Stimulated activated CD4-positive, alpha-beta T cell treated with anti-CD3 and anti-CD28 coated beads, TNF-alpha, amount 100 ng/mL, for 1 hour (primary cell): ENCODE data around the gene MLXIP.

ENCODE experiments used
- DNase-seq, 3 donors: peaks; one replicate each; pipeline ENCODE4 v3.0.0-alpha.2; 2020; ENCODE audit warnings: low read depth in 3 of 3, low spot score in 1 of 3

Gene MLXIP

DNA sequence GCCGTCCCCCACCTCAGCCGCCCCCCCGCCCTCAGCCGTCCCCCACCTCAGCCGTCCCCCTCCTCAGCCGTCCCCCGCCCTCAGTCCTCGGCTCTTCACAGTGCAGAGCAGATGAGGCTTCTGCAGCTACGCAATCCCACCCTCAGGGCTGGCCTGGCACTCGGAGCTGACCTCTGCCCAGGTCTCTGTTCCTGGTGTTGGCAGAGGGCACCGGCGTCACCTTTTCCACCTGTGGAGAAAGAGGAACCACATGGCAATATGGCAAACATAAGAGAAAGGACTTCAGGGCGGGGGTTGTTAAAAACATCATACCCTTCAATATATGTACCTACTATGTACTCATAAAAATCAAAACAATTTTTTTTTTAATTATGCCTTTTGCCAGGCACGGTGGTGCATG lies 45.8 kb downstream of the MLXIP start:
- no peak for DNase-seq

DNA sequence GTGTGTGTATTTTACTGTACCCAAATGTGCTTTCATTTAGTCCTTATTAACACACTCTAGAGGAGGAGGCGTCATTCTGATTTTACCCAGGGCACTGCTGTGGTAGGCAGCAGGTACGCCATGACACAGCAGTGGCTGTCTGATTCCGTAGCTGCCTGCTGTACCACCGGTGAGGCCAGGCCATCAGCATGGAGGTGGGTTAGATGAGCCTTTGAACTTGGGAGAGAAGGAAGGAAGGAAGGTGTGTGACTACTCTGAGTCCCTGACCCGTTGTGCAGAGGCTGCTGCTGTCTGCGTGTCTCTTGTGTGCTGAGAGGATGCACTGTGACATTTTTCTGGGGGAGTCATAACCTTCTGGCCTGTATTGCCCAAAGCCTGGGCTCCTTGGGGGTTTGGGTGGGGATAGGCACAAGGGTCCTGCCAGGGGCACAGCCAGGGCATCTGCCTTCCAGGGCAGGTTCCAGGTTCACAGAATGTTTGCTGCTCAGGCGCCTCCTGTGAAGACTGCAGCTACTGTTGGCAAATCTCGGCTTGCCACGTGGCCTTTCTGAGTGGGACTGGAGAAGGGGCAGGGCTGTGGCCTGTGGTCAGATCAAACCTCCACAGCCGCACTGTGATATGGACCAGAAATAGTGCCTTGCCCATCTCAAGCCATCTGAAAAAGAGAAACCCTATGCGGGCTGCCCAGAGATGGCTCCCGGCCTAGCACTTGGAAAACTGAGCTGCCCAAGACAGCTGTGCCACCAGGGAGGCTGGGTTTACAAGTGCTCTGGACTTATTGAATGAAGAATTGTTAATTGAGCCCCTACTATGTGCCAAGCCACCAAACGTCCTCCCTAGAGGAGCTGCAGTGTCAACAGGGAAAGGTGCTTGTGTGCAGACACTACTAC lies 47.1 kb downstream of the MLXIP start:
- DNase-seq, result no peak

DNA sequence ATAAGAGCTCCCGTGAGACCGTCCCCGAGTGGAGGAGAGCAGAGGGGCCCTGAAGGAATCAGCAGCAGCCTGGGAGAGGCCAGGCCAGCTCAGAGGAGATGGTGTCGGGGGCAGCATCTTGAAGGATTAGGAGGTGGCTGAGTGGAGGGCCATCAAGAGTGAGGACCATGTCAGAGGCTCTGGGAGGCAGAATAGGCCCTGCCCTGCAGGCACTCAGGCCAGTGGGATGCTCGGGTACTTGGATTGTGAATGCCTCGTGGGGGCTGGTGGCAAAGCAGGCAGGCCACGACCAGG lies 47.7 kb downstream of the MLXIP start:
- no peak for DNase-seq

DNA sequence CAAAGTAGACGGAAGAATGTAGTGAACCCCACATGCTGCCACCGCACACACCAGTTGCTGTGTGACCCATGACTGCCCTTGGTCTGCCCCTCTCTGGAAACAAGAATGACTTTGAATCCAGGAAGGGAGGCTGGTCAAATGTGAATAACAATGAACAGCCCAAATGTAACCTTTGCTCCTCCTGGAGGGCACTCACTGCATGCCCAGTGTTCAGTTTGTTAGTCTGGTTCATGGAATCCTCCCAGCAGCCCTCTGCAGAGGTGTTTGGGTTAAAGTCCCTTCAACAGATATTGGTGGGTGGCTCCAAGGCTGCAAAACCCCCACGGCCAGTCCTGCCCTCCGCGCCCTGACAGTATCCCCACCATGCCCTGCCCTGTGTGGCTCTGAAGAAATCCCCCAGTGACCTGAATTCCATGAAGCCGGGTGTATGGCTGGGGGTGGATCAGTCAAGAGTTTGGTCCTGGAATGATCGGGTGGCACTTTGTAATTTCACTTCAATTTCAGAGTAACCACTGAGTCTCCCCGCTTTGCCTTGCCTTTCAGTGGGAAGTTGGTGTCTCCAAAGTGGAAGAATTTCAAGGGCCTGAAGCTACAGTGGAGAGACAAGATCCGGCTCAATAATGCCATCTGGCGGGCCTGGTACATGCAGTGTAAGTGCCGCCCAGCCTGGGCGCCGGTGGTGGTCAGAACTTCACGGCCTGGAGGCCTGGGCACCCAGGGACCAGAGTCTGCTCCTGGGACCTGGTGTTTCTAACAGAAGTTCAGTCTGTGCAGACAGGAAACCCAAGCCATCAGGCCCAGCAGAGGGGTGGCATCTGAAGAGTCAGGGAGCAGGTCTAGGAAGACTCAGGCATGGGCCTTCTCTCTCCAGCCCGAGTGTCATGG lies 48.4 kb downstream of the MLXIP start:
- DNase-seq, result no peak

DNA sequence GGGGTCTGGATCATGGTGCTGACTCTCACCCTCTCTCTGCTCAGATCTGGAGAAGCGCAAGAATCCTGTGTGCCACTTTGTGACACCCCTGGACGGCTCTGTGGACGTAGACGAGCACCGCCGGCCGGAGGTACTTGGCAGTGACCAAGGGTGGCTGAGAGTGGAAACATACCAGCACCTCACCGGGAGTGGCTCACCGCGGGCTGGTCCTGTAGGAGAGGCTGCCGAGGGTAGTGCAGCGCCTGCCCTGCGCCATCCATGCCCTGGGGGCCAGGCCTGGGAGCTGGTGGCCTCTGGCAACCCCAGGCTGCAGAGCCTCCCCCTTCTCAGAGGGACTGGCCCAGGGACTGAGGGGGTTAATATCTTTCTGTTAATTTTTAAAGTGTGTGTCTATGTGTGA lies 49.3 kb downstream of the MLXIP start:
- no peak for DNase-seq

DNA sequence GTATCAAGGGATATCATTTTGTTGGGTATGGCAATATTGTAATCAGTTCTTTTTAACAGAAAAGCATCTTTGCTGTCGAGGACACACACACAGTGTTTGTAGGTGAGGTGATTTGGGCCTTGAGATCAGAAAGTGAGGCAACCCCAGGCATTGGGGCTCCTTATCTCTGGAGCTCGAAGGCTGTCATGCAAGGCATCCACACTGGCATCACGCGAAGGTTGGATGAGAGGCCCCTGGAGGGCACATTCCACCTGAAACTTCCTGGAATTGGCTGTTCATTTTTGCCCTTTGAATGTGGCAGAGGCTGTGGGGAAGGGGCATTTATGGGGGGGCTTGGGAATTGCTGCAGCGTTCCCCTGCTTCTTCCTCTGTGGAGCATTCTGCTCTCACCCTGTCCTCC lies 49.9 kb downstream of the MLXIP start:
- DNase-seq, result no peak

DNA sequence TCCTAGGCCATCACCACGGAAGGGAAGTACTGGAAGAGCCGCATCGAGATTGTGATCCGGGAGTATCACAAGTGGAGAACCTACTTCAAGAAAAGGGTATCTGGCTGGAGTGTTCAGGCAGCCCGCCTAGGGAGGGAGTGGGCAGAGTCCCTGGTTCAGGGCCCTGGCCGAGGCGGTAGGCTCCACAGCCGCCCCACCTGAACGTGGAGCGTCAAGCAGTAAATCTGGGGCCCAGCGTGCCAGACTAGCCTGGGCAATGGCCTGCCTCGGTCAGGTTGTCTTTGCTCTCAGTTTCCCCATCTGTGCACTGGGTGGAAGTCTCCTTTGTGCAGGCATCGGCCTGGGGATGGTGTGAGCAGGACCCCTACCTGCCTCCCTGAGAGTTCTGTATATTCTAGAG lies 50.6 kb downstream of the MLXIP start:
- no peak for DNase-seq

DNA sequence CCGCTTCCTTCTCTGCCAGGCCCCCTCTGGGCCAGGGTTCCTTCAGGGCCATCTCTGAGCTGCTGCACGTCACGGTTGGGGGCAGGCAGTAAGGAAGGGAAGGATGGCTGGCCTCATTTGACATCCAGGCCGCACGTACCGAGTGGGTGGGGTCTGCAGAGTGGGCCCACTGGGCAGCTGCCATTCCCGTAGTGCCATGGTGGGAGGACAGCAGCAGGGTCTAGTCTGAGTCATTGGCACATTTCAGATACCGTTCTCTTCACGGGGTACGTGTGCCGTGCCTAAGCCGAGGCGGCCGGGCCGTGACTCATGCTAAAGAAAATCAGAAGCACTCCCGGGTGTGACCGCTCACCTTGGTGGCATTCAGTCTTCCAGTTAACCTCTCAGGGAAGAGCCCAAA lies 51.6 kb downstream of the MLXIP start:
- no peak for DNase-seq

DNA sequence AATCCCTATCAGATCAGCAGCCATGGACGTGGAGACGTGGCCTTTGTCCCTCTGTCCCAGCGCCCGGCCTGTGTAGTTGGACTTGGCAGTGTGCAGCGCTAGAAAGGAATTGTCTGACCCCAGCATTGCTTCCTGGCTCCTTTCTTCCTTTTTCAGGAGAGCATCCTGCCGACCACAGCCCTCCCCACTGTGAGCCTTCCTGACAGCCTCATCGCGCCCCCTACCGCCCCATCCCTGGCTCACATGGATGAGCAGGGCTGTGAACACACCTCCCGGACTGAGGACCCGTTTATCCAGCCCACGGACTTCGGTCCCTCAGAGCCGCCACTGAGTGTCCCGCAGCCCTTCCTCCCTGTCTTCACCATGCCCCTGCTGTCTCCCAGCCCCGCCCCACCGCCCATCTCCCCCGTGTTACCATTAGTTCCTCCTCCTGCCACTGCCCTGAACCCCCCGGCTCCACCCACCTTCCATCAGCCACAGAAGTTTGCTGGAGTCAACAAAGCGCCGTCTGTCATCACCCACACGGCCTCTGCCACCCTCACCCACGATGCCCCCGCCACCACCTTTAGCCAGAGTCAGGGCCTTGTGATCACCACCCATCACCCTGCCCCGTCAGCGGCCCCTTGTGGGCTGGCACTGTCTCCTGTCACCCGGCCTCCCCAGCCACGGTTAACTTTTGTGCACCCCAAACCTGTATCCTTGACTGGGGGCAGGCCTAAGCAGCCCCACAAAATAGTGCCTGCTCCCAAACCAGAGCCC lies 54.8 kb downstream of the MLXIP start:
- DNase-seq, result no peak

DNA sequence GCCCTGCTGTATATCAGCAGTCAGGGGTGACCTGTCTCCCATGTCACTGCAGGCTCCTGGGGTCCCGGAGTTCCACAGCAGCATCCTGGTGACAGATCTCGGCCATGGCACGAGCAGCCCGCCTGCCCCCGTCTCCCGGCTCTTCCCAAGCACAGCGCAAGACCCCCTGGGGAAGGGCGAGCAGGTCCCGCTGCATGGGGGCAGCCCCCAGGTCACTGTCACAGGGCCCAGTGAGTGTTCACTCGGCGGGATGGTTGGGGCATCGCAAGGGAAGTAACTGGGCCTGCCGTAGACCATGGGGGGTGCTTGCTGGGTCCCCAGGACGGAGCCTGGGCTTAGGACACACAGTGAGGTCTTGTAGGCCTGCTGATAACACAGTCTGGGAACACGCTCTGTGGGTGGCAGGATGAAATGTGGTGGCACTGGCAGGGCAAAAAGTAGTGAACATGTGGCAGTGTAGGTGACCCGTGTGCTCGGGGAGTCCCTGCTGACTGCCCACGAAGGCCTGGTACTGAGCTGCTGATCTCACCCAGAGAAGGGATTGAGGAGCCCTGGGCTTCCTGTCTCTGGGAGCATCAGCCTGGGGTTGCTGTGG lies 57.0 kb downstream of the MLXIP start:
- DNase-seq, result no peak

DNA sequence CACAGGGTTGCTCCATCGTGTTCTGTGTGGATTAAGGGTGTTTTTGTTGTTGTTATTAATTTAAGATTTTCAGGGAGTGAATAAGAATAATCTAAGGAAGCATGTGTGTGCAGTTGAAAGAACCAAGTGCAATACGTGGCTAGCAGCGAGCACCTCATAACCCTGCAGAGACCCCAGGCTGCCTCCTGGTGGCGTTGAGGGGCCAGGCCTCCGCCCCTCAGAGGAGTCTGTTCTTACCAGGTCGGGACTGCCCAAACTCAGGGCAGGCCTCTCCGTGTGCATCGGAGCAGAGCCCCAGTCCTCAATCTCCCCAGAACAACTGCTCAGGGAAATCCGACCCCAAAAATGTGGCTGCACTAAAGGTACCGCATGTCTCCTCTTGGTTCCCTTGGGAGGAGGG lies 58.7 kb downstream of the MLXIP start:
- DNase-seq, result no peak

DNA sequence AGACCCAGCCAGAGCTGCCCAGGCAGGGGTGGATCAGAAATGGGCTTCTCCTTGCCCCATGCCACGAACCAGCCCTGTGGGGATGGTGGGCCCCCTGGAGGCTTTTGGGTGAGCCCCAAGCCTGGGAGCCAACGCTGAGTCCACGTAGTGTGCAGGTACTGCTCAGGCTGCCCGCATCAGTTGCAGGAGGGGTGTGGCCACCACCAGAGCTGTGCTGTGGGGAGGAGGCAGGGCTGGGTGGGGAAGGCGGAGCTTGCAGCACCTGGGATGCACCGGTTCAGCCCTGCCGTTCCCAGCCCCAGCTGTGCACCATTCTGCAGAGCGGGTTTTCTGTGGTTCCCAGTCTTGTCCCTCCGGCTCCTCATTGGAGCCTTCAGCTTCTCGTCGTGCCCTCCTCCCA lies 59.1 kb downstream of the MLXIP start:
- DNase-seq, result no peak

DNA sequence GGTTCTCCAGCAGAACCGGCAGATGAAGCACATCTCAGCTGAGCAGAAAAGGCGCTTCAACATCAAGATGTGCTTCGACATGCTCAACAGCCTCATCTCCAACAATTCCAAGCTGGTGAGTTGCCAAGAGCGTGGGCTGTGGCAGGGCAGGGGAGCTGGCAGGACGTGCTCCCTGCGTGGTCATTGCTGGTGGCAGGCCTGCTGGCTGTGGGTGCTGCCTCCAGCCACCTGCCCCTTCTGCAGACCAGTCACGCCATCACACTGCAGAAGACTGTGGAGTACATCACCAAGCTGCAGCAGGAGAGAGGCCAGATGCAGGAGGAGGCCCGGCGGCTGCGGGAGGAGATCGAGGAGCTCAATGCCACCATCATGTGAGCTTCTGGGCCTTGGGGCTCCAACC lies 59.6 kb downstream of the MLXIP start:
- no peak for DNase-seq

DNA sequence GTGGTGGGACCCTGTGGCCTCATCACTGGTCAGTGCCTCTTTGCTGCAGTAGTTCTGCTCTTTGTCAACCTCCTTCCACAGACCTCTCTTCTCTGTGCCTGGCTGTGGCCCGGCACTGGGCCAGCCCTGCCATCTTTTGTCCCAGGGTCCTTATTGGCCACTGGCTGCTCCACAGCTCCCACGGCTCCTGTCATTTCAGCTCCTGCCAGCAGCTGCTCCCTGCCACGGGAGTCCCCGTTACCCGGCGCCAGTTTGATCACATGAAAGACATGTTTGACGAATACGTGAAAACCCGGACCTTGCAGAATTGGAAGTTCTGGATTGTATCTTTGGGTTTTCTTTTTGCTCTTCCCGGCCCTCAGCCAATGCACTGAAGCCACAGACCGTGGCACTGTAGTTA lies 60.1 kb downstream of the MLXIP start:
- DNase-seq, result no peak

DNA sequence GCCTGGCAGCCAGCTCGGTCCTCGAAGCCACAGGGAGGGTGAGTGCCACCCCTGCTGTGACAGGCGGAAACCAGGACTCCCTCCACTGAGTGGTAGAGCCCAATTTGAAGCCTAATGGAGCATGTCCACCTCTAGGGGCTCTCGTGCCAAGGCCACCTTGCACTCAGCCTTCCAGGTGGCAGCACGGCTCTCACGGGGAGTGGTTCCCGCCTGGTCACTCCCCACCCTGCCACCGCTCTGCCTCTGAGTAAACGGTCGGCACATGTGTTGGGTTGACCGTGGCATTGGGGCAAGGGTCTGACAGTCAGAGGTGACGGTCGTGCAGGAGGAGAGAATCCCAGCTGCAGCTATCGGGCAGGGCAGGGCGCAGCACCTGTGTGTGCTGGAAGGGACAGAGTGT lies 60.7 kb downstream of the MLXIP start:
- DNase-seq, result no peak

DNA sequence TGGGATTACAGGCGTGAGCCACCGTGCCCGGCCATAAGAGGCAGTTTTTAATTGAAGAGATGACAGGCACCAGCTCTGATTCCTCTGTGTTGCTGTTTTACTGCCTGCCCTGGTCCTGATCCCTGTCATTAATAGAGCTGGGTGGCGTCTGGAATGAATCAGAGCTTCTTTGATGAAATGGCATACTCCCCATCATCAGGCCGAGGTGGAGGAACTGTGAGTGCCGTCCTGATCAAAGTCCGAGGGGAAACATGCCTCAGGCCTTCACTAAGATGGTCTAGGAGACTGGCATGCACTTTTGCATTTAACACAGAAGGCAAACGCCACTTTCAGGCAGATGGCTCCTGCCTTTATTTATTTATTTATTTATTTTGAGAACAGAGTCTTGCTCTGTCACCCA lies 61.4 kb downstream of the MLXIP start:
- no peak for DNase-seq

DNA sequence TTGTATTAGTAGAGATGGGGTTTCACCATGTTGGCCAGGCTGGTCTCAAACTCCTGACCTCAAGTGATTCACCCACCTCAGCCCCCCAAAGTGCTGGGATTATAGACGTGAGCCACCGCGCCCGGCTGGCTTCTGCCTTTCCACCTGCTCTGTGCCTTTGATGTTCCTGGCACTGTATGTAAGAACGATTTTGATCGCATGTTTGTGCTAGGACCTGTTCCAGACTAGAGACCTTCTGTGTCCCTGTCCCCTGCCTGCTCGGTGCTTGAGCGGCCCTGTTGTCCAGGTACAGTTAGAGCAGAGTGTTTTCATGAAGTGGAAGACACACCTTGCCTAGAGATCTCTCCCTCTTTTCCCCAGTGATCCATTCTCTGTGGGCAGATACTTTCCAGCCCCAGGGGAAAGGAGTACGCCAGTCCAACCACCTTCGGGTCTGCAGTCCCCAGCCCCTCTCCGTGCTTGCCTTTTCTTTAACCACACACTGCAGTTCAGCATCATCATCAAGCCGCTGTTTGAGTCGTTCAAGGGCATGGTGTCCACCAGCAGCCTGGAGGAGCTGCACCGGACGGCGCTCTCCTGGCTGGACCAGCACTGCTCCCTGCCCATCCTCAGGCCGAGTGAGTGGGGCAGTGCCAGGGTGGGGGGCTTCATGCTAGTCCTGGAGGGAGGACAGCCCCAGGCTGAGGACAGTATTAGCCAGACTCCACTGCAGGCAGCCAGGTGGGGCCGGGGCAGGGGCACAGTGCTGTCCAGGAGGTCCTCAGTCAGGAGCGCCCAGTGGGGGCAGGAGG lies 62.1 kb downstream of the MLXIP start:
- no peak for DNase-seq

DNA sequence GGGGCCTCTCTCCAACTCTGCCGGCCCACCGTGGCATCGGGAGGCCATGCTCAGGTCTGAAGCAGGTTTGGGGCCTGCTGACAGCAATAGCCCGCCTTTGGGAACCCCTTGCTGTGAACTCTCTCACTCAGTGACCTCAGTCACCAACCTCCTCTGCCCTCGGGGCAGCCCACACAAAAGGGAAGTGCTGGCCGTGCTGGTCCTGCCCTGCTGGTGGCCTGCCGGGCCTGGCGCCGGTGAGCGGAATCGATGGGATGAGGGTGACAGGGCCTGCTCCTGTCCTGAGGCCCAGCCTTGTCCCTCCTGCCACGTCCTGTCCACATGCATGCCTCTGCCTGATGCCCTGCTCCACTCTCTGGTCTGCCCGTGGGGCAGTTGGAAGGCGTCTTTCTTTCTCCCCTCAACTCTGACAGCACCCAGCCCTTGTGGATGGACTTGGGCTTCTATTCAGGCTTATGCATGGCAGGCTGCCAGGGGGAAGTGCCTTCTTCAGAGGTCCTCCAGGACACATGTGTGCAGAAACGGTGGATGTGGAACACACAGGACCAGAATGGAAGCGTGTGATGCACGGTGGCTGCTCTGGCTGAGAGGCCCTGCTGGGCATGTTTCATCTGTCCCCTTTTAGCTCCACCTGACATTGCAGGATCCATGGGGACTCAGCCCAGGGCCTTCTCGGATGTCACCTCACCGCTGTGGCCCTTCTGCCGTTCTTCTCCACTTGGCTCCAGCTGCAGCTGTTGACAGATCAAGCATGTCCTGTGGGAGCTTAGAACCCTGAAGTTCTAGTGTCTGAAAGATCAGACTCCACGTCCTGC lies 63.6 kb downstream of the MLXIP start:
- no peak for DNase-seq

DNA sequence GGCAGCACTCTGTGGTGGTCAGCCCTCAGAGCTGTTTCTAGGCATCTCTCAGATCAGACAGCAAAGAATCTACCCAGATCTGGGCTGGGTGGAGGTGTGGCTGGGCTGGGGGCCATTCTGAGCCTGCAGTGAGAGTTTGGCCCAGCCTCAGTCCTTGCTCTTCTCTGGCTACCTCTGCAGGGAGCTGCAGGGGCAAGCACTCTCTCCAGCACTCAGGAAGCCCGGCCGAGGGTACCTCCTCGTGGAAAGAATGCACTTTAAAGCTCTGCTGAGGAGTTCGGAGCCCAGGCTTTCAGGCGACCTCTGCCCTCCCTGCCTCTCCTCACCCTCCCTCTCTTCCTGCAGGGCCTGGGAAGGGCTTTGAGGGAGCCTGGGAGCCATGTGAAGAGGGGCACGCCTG lies 64.3 kb downstream of the MLXIP start:
- DNase-seq, result no peak

DNA sequence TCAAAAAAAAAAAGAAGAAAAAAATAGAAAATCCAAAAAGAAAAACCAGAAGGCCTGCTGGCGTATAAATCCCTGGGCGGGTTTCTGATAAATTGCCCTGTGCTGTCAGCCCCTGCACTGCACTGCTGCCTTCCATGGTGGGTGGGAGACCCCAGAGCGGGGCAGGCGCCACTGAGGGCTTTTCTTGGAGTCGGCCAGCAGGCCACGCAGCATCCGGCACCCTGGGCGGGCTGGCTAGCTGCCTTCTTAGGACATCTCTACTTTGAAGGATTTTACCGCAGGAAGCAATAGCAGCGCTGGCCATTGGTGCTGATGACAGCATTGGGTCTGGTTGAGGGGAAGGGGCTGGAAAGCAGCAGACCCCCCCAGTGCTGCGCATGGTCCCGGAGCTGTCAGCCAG lies 66.3 kb downstream of the MLXIP start:
- DNase-seq, result no peak
